ENCODE measurements around the gene DCTN4.
"Not testable (repeated sequence)": the region's sequence is repeated elsewhere in the genome, so short reads cannot be mapped to it uniquely, and the experiment has no call there.

The DCTN4 gene

DNA sequence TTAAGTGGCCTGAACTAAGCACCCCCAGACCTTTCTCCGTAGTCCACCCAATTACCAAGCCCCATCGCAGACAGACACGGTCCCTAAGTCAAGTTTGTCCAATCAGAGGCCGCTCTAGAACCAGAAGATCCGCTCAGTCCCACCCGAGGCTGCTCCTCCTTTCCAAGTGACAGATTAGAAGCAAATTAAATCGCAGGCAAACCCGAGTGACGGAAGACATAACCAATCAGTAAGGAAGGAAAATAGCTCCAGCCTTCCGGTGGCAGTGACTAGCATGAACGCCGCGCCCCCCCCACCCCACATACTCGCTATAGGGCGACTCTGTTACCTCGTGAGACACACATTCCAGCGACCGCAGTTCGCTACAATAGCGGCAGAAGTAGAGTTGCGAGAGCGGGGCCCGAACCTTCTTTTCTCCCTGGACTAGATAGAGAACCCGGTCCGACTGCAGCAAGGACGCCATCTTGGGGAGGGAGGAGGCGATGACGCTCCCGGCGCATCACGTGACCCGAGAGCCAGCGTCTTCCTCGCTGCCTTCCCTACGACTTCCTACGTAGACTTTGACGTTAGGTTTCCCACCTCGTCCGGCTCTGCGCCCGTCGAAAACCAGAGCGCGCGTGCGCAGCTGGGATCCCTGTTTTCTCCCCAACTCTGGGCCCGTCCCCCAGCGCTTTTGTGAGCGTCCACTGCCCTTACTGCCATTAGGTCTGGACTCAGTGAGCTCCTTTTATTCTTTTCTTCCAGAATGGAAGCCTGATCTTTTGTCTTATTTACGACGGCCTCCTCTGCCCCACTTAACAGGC lies at the start of gene DCTN4:
Gene DCTN4, minus strand, starts transcription at position 487 of the 803 bp plus-strand sequence. Its CDS starts 24 bp downstream, at position 463.
- peak; percentile 99 to 100 for DNase-seq (ENCODE audit: low read depth in 2 of 2)
- peak within 1 kb of the TSS; percentile 73 to 78 for H3K4me3 ChIP-seq (replicated peaks in 1 of 2; ENCODE audit: low read depth in 2 of 2, low read length in 2 of 2)
- TF ChIP-seq CTCF (IDR thresholded peaks at IDR 0.05; ENCODE audit: low read depth, low read length): no peak

- no peak overlapping the region for H3K4me3 ChIP-seq (replicated peaks in 1 of 2; ENCODE audit: low read depth in 2 of 2, low read length in 2 of 2)
- TF ChIP-seq CTCF (IDR thresholded peaks at IDR 0.05; ENCODE audit: low read depth, low read length): no peak
Observed at GRCh38 chr5:150804388-150804787, 45.6 kb upstream of the DCTN4 start.

GRCh38 chr5:150801117-150801927 lies 42.5 kb upstream of the DCTN4 start:
- peak in 1 of 2 donors; percentile 85 for DNase-seq (ENCODE audit: low read depth in 2 of 2)
- H3K4me3 ChIP-seq (replicated peaks in 1 of 2; ENCODE audit: low read depth in 2 of 2, low read length in 2 of 2): peak overlapping the region in 1 of 2 donors; percentile 3

More at GRCh38 chr5:150804388-150804787, 45.6 kb upstream of the DCTN4 start:
- DNase-seq (ENCODE audit: low read depth in 2 of 2): no peak

GRCh38 chr5:150797384-150797783 lies 38.6 kb upstream of the DCTN4 start:
- DNase-seq (ENCODE audit: low read depth in 2 of 2): no peak
- TF ChIP-seq CTCF (IDR thresholded peaks at IDR 0.05; ENCODE audit: low read depth, low read length): no peak
- no peak overlapping the region for H3K4me3 ChIP-seq (replicated peaks in 1 of 2; ENCODE audit: low read depth in 2 of 2, low read length in 2 of 2)

More at GRCh38 chr5:150801117-150801927, 42.5 kb upstream of the DCTN4 start:
- peak; percentile 50 for TF ChIP-seq CTCF (IDR thresholded peaks at IDR 0.05; ENCODE audit: low read depth, low read length)

DNA sequence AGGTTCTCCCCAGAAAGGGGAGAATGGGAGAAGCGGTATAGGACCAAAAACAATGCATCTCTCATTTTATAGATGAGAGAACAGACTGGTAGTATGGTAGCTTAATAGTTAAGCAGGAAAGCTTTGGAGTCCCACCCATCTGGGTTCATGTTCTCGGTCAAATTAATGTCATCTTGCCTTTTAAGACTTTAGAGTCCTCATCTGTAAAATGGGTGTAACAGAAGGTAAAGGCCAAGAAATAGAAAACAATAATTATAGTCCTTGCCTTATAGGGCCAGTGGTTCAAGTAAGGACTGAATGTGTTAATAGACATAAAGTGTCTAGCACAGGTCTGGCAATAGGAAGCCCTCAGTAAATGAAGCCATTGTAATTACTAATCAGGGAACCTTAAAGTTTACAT lies 36.1 kb upstream of the DCTN4 start:
- H3K4me3 ChIP-seq (replicated peaks in 1 of 2; ENCODE audit: low read depth in 2 of 2, low read length in 2 of 2): no peak overlapping the region
- TF ChIP-seq CTCF (IDR thresholded peaks at IDR 0.05; ENCODE audit: low read depth, low read length): no peak
- no peak for DNase-seq (ENCODE audit: low read depth in 2 of 2)

GRCh38 chr5:150793423-150793888 lies 34.6 kb upstream of the DCTN4 start:
- not testable (repeated sequence) for H3K4me3 ChIP-seq (replicated peaks in 1 of 2; ENCODE audit: low read depth in 2 of 2, low read length in 2 of 2); DNase-seq (ENCODE audit: low read depth in 2 of 2)

DNA sequence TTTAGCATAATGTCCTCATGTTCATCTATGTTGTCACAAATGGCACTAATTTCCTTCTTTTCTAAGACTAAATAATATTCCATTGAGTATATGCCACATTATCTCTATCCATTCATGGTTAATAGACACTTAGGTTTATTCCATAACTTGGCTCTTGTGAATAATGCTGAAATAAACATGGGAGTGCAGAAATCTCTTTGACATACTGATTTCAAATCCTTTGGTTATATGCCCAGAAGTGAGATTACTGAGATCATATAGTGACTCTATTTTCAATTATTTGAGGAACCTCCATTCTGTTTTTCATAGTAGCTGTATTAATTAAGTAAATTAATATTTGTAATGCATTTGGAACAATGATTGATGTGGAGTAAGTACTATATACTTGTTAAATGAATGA lies 32.7 kb upstream of the DCTN4 start:
- H3K4me3 ChIP-seq (replicated peaks in 1 of 2; ENCODE audit: low read depth in 2 of 2, low read length in 2 of 2): no peak overlapping the region
- TF ChIP-seq CTCF (IDR thresholded peaks at IDR 0.05; ENCODE audit: low read depth, low read length): no peak
- DNase-seq (ENCODE audit: low read depth in 2 of 2): no peak

All from cardiac fibroblast (primary cell).